A549 treated with CpdA at 1 μM for 4 hours (cell line): ENCODE data around the gene GSTA1. TPM values are rescaled to one million over a fixed set of nuclear protein-coding genes. Genes with fewer than 3 reads are reported as not detected.

Experiments
- total RNA-seq: library from RNA; stranded (reverse); fragments of 200-300 nt; extraction: Qiagen RNA extraction; gene quantifications from 5 replicates; pipeline ENCODE4 v1.2.3, GENCODE V29; 2022; ENCODE audit warnings: low read depth

The GSTA1 gene
- not detected in 5 replicates for total RNA-seq

GRCh38 chr6:52803668-52804255, at the start of gene GSTA1:
Gene GSTA1, minus strand, starts transcription at chr6:52803816. Its CDS starts 4,549 bp downstream, at chr6:52799267.

GRCh38 chr6:52840763-52841585, 37.4 kb upstream of the GSTA1 start, which contains the start of gene GSTA5:
Gene GSTA5, minus strand, starts transcription at chr6:52840813.

GRCh38 chr6:52763322-52763916, 40.2 kb downstream of the GSTA1 start, which contains the start of gene GSTA2:
Gene GSTA2, minus strand, starts transcription at chr6:52763475. Its CDS starts 5,528 bp downstream, at chr6:52757947.

Other genes starting within 250 kb of the GSTA1 start
- gene TRAM2, start 226.8 kb downstream of the GSTA1 start, total RNA-seq = 19.6 to 24.9 TPM (median 22.2 TPM) in 5 replicates
- 36.4 to 47.7 TPM (median 37.7 TPM) in 5 replicates for gene TMEM14A, start 132.7 kb downstream of the GSTA1 start, total RNA-seq
- gene GSTA2, start 40.3 kb downstream of the GSTA1 start, total RNA-seq = not detected in 5 replicates
- not detected in 5 replicates for gene GSTA5, start 37.0 kb upstream of the GSTA1 start, total RNA-seq
- not detected in 5 replicates for gene GSTA3, start 105.9 kb upstream of the GSTA1 start, total RNA-seq
- 7.3 to 8.9 TPM (median 7.4 TPM) in 5 replicates for gene GSTA4, start 191.5 kb upstream of the GSTA1 start, total RNA-seq